ENCODE data around the gene CAPN8. TPM values are rescaled to one million over a fixed set of nuclear protein-coding genes. Genes with fewer than 3 reads are reported as not detected.

Gene CAPN8
- total and polyA plus RNA-seq, 3 donors from 2014 or later = 1.4 to 4.3 (median 3.2) TPM

DNA sequence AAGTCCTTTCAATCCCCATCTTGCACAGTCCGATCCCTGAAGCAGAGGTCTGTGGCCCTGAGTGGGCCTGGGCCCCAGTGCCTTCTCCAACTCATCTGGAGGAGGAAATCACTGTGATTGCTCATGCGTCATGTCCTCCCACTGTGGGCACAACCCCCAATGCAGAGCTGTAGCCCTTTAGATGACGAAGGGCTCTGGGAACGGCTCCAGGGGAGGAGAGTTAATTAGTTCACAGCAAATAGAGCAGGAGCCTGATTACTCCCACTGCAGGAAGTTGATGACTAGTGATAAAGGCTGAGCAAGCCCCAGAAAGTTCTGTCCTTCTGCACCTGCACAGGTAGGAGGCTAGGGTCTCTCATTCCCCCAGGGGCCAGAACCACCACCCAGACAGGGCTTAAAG, 160.8 kb downstream of the CAPN8 start:
- Histone ChIP-seq H3K9me3 (no peaks in the 10 kb centered on the region), H3K4me3 (no peak overlapping the region), H3K4me1 (no peaks in the 10 kb centered on the region), H3K36me3 (ENCODE audit: low read depth, missing control alignments) (no peaks in the 10 kb centered on the region), H3K27me3 (no peaks in the 10 kb centered on the region), H3K27ac (no peak overlapping the region)
- WGBS, 2 donors = 79 to 90% methylated on average over 4 of the region's 4 CpGs
- TF ChIP-seq, protein P1, sequence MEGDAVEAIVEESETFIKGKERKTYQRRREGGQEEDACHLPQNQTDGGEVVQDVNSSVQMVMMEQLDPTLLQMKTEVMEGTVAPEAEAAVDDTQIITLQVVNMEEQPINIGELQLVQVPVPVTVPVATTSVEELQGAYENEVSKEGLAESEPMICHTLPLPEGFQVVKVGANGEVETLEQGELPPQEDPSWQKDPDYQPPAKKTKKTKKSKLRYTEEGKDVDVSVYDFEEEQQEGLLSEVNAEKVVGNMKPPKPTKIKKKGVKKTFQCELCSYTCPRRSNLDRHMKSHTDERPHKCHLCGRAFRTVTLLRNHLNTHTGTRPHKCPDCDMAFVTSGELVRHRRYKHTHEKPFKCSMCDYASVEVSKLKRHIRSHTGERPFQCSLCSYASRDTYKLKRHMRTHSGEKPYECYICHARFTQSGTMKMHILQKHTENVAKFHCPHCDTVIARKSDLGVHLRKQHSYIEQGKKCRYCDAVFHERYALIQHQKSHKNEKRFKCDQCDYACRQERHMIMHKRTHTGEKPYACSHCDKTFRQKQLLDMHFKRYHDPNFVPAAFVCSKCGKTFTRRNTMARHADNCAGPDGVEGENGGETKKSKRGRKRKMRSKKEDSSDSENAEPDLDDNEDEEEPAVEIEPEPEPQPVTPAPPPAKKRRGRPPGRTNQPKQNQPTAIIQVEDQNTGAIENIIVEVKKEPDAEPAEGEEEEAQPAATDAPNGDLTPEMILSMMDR (IDR thresholded peaks at IDR 0.05) = no peak
- TF ChIP-seq POLR2A (IDR thresholded peaks at IDR 0.05) = no peak
- intact Hi-C loops (cut with DNase I; ENCODE audit: low total_unique reads) = no loop called here
- DNase-seq = peak; percentile 33

DNA sequence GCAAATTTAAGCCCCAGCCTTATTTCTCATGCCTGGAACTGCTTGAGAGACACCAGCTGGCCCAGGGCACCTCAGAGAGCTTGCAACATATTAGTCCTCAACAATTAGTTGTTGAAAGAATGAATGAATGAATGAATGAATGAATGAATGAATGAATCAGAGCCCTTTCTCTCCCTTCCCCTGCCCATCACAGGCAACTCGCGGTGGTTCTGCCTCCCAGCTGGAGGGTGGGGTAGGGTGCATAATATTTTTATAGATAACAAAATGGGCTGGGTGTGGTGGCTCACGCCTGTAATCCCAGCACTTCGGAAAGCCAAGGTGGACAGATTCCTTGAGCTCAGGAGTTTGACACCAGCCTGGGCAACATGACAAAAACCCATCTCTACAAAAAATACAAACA, 162.2 kb downstream of the CAPN8 start:
- DNase-seq = no peak
- no peaks in the 10 kb centered on the region for H3K4me1 ChIP-seq
- WGBS, 2 donors = 76 to 97% methylated on average over 4 of the region's 4 CpGs
- intact Hi-C loops (cut with DNase I; ENCODE audit: low total_unique reads) = no loop called here
- no peaks in the 10 kb centered on the region for H3K27me3 ChIP-seq
- no peaks in the 10 kb centered on the region for H3K36me3 ChIP-seq (ENCODE audit: low read depth, missing control alignments)
- no peak overlapping the region for H3K27ac ChIP-seq
- TF ChIP-seq, protein P1 (IDR thresholded peaks at IDR 0.05) = no peak
- TF ChIP-seq POLR2A (IDR thresholded peaks at IDR 0.05) = no peak
- no peaks in the 10 kb centered on the region for H3K9me3 ChIP-seq
- no peak overlapping the region for H3K4me3 ChIP-seq

- no peaks in the 10 kb centered on the region for H3K4me1 ChIP-seq
- no peak for DNase-seq
- H3K9me3 ChIP-seq = no peaks in the 10 kb centered on the region
- H3K4me3 ChIP-seq = no peak overlapping the region
- intact Hi-C loops (cut with DNase I; ENCODE audit: low total_unique reads) = no loop called here
- WGBS, 2 donors = 82 to 85% methylated on average over 11 of the region's 11 CpGs
- no peaks in the 10 kb centered on the region for H3K27me3 ChIP-seq
- no peak for TF ChIP-seq POLR2A (IDR thresholded peaks at IDR 0.05)
- TF ChIP-seq, protein P1 (IDR thresholded peaks at IDR 0.05) = no peak
- no peak overlapping the region for H3K27ac ChIP-seq
- H3K36me3 ChIP-seq (ENCODE audit: low read depth, missing control alignments) = no peaks in the 10 kb centered on the region
Observed at GRCh38 chr1:223500560-223501425, 164.7 kb downstream of the CAPN8 start.

DNA sequence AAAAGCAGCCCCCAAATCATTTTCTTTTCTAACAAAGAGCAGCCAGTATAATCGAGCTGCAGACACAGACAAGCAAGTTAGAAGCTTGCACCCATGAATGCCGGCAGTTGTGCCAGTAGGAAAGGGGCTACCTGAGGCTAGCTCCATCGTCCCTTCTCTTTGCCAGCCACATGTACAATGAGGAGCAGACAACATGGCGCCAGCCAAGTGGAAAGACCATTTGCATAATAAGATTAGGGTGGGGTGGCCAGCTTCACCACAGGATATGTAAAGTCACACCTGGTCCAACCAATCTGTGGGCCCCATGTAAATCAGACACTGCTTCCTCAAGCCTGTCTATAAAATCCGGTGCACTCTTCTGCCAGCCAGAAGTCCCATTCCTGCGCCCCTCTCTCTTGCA, 168.6 kb downstream of the CAPN8 start:
- intact Hi-C loops (cut with DNase I; ENCODE audit: low total_unique reads) = no loop called here
- DNase-seq = no peak
- Histone ChIP-seq H3K27ac (no peak overlapping the region), H3K27me3 (no peaks in the 10 kb centered on the region), H3K9me3 (no peaks in the 10 kb centered on the region), H3K4me3 (no peak overlapping the region), H3K36me3 (ENCODE audit: low read depth, missing control alignments) (no peaks in the 10 kb centered on the region), H3K4me1 (no peaks in the 10 kb centered on the region)
- no peak for TF ChIP-seq POLR2A (IDR thresholded peaks at IDR 0.05)
- TF ChIP-seq, protein P1 (IDR thresholded peaks at IDR 0.05) = no peak
- WGBS, 2 donors = 88 to 90% methylated on average over 5 to 6 of the region's 6 CpGs

Data from testis (tissue), 3 donors.